Activated T-cell treated with anti-CD3 and anti-CD28 coated beads, Interleukin-2, amount 50 U/mL, for 48 hours (primary cell): ENCODE results near the gene CD83.

Experiments
- DNase-seq, 2 experiments: peaks; one replicate each; pipeline ENCODE4 v3.0.0-alpha.2; 2020

Gene CD83

DNA sequence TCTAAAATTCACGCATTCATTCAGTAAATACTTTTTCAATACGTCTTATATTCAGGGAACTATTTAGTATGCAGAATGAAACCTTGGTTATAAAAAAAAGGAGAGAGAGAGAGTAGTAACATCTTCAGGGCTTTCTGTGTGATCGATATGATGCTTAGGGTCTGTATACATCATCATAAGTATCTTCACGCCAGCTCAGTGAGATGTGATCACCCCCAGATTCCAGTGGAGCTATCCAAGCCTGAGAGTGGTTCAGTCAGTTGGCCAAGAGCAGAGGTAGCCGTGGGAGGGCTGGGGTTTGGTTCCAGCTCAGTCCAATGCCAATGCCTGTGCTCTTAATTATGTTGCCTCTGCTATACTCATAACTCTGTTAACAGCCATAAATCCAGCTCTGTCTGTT lies 8.6 kb downstream of the CD83 start:
- no peak for DNase-seq

DNA sequence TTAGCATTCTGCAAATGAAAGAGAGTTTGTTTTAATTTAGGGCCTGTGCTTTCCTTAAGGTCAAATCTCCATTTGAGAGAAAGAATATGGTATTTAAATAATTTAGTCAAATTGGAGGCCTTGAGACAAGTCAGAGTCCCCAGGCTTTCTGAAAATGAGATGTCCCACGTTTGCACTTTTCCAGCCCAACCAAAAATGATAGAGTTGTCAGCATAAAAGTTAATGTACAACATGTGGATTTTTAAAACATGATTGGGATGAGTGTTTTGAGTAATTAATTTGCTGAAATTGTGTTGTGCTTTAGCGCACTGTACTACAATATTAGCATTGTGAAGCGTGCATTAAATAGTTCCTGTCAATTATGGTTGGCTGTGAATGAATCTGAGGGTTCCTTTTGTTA lies 10.0 kb downstream of the CD83 start:
- no peak for DNase-seq

DNA sequence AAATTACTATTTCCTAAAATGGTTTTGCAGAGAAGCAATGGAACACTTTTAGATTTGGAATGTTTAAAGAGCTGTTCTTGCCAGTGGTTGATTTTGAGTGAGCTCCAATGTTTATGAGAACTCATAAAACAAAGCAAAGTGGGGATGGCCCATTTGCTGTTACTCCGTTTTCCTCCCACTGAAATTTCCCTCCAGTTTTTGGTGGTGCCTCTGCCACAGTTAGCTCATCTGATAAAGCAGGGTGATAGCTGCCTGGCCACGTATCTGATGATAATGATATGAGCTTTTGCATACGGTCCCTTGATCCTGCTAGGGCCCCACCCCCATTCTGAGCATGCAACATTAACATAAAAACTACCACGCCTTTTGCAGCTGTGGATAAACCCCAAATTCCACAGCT lies 10.4 kb downstream of the CD83 start:
- DNase-seq, result no peak

DNA sequence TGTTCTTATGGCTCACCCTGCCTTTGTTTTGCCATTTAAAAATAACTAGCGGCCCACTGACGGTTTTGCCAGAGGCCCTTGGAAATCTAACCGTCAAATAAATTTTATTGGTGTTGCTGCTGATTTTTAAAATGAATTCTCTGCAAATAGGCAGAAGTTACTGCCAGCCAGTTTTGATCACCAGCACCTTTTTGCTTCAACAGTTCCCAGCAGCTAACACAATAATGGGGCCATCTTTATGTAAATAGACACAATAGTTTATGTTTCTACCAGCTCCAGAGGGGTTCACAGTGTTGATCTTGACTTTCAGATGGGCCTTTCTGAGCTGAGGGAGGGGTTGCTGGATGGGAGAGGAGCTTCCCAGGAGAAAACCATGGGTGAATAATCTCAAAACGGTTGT lies 11.2 kb downstream of the CD83 start:
- DNase-seq, result no peak

DNA sequence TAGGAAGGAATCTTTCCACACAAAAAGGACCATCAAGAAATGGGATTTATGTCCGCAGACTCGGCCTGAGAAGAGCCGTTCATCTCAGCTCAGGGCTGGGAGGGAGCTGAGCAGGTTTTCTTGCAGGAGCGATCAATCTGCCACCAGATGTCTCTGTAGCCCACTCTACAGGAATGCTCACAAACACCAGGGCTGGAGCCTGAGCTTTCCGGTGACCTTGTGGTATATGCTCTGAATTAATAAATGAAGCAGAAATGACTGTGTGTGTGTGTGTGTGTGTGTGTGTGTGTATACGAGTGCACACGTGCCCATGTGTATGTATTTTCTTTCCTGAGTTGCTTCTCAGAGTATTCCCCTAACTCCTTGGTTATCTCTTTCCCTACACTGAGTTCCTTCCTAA lies 12.0 kb downstream of the CD83 start:
- DNase-seq, result no peak

DNA sequence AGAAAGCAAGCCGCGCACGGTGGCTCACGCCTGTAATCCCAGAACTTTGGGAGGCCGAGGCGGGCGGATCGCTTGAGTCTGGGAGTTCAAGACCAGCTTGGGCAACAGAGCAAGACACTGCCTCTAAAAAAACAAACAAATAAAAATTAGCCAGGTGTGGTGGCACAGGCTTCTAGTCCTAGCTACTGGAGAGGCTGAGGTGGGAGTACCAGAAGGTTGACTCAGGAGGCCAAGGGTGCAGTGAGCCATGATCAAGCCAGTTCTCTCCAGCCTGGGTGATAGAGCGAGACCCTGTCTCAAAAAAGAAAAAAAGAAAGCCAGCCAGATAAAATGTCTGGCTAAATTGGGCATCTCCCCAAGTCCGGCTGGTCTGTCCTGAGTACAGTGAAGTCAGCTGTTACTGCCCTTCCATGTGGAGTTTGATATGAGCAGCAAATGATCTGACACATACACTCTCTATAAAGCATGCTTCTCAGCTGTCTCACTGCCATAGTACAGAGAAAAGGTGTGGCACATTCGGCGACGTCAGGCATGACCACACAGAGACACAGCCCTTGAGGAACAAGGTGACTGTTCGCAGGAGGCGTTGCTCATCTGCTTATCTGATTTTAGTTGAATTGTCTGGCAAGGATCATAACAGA lies 13.0 kb downstream of the CD83 start:
- no peak for DNase-seq

DNA sequence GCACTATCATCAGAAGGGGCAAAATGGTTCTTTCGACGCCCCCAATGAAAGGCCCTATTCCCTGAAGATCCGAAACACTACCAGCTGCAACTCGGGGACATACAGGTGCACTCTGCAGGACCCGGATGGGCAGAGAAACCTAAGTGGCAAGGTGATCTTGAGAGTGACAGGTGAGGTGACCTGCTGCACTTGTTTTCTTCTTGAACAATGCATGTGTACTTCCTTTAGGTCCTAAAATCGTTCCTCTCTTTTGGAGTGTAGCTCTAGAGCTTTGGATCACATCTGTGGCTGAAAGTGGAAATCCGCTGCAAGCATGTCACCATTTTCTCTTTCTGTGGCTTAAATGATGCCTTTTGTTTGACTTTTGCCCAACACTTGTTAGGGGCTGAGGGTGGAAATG lies 14.0 kb downstream of the CD83 start:
- no peak for DNase-seq

DNA sequence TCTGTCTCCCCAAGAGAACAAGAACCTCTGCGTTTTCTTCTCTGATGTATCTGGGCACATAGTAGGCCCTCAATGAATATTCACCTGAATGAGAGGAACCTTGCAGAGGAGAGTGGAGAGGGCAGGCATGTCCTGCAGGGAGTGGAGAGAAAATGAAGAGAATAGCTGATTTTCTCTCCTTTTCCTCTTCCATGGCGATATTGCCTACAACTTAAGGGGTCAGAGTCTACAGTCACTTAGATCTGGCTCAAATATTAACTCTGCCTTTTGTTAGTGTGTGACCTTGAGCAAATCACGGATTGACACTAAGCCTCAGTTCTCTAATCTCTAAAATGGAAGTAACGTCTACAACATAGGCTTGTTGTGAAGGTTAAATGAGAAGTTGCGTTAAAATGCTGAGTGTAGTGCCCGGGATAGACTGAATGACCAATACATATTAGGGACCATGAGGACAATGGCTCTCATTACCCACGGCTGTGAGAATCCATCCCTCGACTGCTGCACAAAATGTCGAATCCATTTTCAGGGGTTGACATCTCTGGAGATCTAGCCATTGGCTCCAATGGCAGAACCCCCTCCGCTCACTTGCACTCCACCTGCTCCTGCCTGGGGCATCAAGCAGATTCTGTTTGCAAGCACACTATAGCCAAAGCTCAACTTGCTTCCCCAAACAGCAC lies 14.8 kb downstream of the CD83 start:
- DNase-seq, result no peak

DNA sequence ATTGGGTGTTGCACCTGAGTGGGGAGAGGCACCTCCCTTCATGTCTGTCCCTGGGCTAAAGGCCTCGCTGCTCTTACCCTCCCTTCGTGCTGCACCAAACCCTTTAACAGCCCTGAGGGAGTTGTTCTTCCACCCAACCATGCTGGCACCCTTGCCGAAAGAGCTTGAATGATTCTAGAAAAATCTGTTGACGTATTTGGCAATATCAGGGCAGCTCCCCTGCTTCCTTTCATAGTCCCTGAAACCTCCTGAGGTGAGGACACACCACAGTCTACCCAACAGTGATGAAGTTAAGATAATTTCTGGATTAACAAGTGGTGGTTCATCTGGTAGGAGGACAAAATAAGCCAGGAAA lies 15.3 kb downstream of the CD83 start:
- no peak for DNase-seq

DNA sequence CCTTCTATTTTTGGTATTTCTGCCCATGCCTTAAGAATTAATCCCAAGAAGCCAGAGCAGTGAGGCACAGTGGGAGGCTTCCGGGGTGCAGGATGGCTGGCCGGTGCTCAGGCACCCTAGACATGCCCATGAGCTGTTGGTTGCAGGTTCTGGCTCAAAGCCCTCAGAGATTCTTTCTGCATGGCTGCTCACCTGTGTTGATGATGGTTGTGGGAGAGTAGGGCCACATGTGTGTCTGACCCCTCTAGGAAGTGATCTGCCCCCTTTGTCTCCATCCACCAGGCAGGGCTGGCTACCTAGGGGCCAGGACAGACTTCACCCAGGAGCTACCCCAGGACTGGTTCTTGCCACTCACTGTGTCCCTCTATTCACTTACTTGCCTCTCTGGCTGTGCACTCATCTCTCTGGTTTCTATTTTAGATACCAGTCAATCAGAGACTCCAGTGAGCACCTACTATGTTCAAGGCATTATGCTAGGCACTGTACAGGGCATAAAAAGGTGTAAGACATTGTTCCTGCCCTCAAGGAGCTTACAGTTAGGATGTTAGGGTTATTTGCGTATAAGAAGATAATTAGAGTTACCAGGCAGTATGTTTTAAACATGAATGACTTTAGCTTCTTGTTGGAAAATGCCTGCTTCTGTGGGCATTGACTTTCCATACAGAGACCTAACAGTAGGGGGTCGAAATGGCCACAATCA lies 16.8 kb downstream of the CD83 start:
- no peak for DNase-seq

DNA sequence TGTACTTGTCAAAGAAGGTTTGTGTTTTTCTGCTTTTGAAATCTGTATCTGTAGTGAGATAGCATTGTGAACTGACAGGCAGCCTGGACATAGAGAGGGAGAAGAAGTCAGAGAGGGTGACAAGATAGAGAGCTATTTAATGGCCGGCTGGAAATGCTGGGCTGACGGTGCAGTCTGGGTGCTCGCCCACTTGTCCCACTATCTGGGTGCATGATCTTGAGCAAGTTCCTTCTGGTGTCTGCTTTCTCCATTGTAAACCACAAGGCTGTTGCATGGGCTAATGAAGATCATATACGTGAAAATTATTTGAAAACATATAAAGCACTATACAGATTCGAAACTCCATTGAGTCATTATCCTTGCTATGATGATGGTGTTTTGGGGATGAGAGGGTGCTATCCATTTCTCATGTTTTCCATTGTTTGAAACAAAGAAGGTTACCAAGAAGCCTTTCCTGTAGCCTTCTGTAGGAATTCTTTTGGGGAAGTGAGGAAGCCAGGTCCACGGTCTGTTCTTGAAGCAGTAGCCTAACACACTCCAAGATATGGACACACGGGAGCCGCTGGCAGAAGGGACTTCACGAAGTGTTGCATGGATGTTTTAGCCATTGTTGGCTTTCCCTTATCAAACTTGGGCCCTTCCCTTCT lies 18.4 kb downstream of the CD83 start:
- DNase-seq, result no peak

DNA sequence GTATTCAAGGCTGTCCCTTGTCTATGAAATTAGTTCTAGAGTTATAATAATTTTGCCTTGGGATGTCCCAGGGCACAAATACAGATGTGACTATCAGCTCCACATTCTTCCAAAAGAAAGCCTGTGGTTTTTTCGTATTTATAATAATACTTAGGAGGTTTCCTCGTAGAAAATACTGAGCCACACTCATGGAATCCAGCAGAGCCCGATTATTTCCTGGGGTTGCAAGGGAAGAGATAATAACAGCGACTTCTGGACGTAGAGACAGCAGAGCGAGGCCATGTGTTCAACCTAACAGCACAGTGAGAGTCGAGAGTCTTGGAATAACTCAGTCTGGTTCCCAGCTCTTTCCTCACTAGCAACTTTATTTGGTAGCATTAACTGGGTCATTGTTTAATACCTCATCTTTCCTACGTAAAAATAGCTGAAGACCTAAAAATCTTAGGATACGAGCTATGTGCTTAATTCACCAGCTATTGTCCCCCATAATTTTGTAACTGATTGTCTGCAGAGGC lies 21.2 kb downstream of the CD83 start:
- DNase-seq, result no peak

DNA sequence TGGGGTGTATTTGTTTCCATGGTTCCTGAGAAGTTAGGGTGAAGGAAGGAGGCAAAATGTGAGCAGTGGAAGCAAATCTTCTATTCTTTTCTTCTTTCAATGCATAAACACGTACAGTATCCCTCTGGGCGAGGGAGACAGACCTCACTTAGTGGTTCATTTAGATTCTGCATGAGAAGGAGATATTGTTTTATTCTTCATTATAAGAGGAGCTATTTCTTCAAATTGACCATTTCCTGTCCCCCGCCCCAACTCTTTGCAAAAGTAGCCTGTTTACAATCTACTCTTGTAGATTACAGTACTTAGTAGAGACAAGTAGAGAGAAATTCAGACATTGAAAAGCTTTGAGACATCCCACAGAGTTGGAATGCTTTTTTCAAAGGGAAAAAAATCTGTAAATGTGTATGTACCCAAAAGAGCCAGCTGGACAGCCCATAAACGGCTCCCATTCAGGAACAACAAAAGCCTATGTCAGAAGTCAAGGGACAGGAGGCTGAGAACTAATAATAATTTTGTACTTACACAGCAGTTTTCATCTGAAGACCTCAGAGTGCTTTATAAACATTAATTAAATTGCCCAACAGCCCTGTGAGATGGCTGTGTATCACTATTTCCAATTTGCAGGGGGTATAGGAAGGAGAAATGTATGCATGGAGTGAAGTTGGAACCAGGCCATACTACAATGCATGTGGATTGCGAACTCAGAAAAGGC lies 23.9 kb downstream of the CD83 start:
- no peak for DNase-seq

DNA sequence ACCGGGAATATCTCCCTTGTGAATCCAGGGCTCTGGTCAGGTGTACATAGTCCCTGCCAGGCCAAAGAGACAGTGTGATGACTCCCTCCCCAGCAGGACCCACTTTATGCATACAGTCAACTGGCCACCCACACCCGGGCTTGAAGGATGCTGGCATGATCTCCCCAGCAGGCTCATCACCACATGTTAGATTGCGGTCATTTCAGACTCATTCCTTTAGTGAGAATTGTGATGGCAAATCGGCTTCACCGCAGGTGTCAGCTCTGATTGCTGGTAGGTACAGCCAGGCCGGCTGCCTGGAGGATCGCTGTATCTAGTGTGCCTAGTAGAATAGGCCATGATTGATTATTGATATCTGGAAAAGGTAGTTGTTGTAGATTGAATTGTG lies 24.5 kb downstream of the CD83 start:
- DNase-seq, result no peak

DNA sequence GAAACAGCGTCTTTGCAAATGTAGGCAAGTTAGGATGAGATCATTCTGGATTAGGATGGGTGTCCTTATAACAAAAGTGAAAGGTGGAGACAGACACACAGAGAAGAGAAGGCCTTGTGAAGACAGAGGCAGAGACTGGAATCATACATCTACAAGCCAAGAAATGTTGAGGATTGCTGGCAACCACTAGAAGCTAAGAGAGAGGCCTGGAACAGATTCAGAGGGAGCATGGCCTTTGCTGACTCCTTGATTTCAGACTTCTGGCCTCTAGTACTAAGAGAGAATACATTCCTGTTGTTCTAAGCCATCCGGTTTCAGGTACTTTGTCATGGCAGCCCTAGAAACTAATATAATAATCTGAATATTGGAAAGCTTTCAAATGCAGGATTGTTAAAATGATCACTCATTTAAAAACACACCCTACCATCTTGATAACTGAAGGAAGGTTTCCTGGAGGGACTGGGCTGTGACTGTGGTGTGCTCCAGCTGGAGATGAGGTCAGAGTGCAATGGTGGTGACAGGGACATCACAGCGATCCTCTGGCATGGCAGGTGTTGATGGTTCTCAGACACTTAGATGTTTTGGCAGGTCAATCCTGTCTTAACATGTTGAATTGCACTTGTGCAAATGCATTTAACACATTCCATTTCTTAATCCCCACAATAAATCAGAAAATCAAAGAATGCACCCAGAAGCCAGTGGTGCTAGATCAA lies 25.1 kb downstream of the CD83 start:
- DNase-seq, result no peak

DNA sequence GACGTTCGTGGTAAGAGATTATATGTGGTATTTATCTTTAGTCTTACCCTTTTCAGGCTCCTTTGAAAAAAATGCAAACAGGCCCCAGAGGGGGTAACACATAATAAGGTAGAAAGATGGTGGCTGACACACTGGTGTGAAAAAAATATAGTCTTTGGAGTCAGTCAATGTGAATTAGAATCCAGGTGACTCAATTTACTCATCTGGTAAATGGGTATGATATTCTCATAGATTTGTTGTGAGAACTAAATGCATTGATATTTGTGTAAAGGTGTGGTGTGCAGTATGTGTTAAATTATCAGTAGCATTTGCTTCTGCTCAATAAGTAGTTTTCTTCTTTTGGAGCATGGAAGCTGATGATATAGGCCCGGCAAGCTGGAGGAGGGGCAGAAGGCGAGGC lies 25.7 kb downstream of the CD83 start:
- no peak for DNase-seq

DNA sequence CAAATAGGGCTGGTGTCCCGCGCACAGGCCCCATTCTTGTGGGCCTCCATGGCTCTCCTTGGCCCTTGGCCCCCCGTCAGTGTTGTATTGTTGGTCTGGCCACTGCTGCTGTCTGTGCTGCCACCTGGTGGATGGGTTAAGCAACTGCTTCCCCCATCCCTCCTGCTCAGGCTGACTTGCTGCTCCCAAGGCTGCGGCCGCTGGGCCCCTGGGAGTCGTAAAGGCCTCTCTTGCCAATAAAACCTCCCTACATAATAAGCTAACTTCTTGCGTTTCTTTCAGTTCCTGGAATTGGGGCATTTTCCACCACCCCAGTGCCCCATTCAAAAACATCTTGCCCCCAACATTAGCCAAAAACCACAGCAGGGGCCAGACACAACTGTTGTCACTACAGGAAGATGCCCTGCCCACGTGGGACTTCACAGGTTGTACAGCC lies 27.1 kb downstream of the CD83 start:
- DNase-seq, result peak; percentile 82 to 83

DNA sequence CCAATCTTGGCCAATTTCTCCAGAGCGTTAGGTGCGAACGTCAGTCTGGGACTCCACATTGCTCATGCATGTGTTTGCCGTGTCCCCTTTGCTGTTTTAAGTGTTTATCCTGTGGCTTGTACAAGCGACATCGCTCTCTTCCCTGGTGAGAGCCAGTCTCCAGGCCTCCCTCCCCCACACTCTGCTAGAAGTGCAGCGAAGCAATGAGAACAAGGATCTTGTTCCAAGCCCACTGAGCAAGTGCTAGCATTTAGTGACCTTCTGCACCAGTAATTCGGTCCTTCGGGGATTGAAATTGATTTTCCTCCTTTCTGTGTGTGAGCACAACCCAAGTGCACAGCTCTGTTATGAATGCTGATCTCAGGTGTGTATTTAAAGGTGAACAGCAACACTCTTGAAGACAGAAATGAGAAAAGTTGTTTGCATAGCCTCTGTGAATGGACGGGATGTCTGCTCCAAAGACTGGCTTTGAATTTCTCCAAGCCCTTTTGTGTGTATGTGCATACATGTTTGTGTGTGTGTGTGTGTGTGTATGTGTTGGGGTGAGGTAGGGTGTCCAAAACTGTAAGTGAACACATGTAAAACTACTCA lies 29.0 kb downstream of the CD83 start:
- no peak for DNase-seq

DNA sequence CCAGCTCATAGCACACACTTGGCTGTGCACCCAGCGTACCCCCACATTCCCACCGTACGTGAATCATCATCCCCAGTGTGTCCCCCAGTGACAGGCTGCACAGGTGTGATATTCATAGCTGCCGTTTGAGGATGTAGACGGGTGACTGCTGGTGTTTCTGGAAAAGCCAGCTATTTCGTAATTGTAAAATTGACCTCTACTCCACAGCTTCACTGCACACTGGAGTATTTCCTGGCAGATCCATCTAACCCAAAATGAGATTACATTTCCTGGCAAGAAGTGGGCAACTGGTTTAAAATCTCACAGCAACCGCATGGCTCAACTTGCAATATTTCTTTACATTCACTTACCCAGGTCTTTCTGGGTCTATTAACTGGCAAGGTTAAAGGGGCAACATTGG lies 30.3 kb downstream of the CD83 start:
- no peak for DNase-seq

DNA sequence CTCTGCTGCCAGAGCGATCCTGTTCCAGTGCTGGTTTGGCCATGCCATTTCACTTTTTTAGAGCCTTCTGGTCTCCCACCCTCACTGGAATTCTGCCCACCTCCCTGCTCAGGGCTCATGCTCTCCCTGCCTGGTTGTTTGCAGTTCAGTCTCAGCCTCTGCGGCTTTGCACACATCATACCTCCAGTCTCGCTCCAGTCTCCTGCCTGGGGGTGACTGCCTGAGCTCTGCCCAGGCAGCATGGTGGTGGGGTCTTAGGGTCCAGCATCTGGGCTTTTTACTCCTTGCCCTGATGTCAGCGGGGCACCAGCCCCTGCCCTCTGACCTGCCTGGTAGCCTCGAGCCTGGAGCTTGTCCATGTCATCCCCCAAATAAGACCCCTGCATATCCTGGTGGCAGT lies 30.9 kb downstream of the CD83 start:
- DNase-seq, result no peak

DNA sequence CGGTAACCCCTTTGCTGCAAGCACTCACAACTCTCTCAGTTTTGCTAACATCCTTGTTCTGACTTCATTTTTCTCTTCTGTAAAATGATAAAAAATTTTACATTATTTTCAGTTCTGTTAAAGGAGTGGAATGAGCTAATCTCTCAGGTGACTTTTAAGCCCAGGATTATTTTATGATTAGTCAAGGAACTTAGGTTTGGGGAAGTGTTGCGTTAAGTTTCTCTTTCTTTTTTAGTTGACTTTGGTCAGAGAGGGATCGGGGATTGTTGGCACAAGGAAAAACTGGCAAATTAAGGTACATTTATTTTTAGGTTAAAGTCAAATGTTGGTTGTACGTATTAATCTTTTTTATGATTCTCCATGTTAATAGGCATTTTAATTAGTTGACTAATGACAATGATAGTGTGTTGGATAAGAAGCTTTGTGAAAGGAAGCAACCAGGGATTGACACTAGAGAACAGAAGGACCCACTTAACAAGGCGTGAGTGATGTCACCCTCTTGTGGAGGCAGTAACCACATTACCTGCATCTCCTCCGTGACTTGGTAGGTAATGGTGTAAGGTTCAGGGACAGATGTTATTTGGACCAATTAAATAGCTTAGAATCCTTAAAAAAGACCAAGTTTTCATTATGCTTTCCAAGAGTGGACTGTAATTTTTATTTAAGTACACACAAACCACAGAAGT lies 31.6 kb downstream of the CD83 start:
- DNase-seq, result no peak
